OCI-LY7 (cell line): ENCODE results near the gene SDF2.

ENCODE experiments used
- CTCF ChIP-seq: fragments of 200-600 bp; sonication (generic); conservative IDR thresholded peaks from 2 replicates; pipeline ENCODE4 v1.5.1; 2014; ENCODE audit warnings: mild to moderate bottlenecking, antibody characterized with exemption, low read length, moderate library complexity, mixed read lengths
- EZH2phosphoT487 ChIP-seq: fragments of 200-600 bp; sonication (generic); IDR thresholded peaks from 2 replicates; pipeline ENCODE4 v1.6.1; 2018; ENCODE audit warnings: low read depth, borderline replicate concordance, mild to moderate bottlenecking, mixed run types, antibody characterized with exemption, low read length, moderate library complexity, mixed read lengths

GRCh38 chr17:28685366-28685765 lies 23.7 kb upstream of the SDF2 start:
- TF ChIP-seq CTCF (no peak), EZH2phosphoT487 (no peak)
